Transverse colon (tissue), 4 donors: ENCODE measurements around the gene FAM107B. TPM values are rescaled to one million over a fixed set of nuclear protein-coding genes. Genes with fewer than 3 reads are reported as not detected.

Source experiments
- DNase-seq: peaks from one replicate; pipeline ENCODE4 v3.0.0-alpha.2; 2019
- H3K27ac ChIP-seq, 4 donors: fragments of 200-600 bp; sonication (generic); 2 replicates each; pipeline ENCODE4 v1.5.1; 2016 to 2018; ENCODE audit warnings: inconsistent platforms in 4 of 4
- H3K27me3 ChIP-seq: fragments of 200-600 bp; sonication (generic); 2 replicates; pipeline ENCODE4 v1.5.1; 2017; ENCODE audit warnings: inconsistent platforms
- H3K36me3 ChIP-seq, 4 donors: fragments of 200-600 bp; sonication (generic); 2 replicates each; pipeline ENCODE4 v1.5.1; 2017 to 2019; ENCODE audit warnings: inconsistent platforms in 4 of 4
- H3K4me1 ChIP-seq, 4 donors: fragments of 200-600 bp; sonication (generic); 2 replicates each; pipeline ENCODE4 v1.5.1; 2017 to 2020; ENCODE audit warnings: inconsistent platforms in 4 of 4
- H3K4me3 ChIP-seq, 4 donors: fragments of 200-600 bp; sonication (generic); 1 replicate in 1 of 4; 2 replicates in 3 of 4; pipeline versions ENCODE4 v1.5.1 to v1.6.1; 2017 to 2019; ENCODE audit warnings: inconsistent platforms in 4 of 4
- H3K9me3 ChIP-seq, 2 donors: fragments of 200-600 bp; sonication (generic); 2 replicates each; pipeline ENCODE4 v1.5.1; 2017 to 2019; ENCODE audit warnings: inconsistent platforms in 2 of 2
- EP300 ChIP-seq: sonication (generic); formaldehyde crosslinking; IDR thresholded peaks from one replicate; pipeline ENCODE4 v1.6.1; 2017; ENCODE audit warnings: antibody characterized with exemption, low read depth
- POLR2A ChIP-seq: fragments of 450-650 bp; IDR thresholded peaks from one replicate; pipeline ENCODE4 v1.6.1; 2016; ENCODE audit warnings: antibody characterized with exemption, mild to moderate bottlenecking, moderate library complexity
- POLR2AphosphoS5 ChIP-seq, 3 donors: sonication (generic); formaldehyde crosslinking; IDR thresholded peaks; one replicate each; pipeline ENCODE4 v1.6.1; 2016; ENCODE audit warnings: antibody characterized with exemption in 3 of 3
- WGBS, 2 donors: methylation state at CpG; one replicate each; pipeline ENCODE4 v1.1.5; 2018; ENCODE audit warnings: low coverage in 1 of 2; 5-methylcytosine and 5-hydroxymethylcytosine counted together
- in situ Hi-C, 4 donors: fragments of 200-750 bp; cut with MboI; loops; one replicate each; pipeline versions ENCODE4 v1.15.0 to v1.15.1; 2017; ENCODE audit warnings: low sequenced_read_pairs in 3 of 4, low pct_ligation_motif_present in 1 of 4, low pct_unique_long_range_greater_than_20kb in 1 of 4
- intact Hi-C: fragments of 100-400 bp; cut with DNase I; formaldehyde crosslinking; loops from one replicate; pipeline ENCODE4 v1.15.1; 2023; ENCODE audit warnings: low total_unique reads
- total RNA-seq, 4 donors: library from RNA; depleted of rRNA; stranded (reverse); fragments of >200 nt; gene quantifications; one replicate each; pipeline ENCODE4 v1.1.0, GENCODE V29; 2016
- TF ChIP-seq, protein P1 (sequence below), 5 experiments: fragments of 200-600 bp in 3 of 5; fragments of 450-650 bp in 2 of 5; sonication (generic) in 3 of 5; IDR thresholded peaks; 1 replicate in 2 of 5; 2 replicates in 3 of 5; pipeline ENCODE4 v1.5.1; 2016 to 2017; ENCODE audit warnings: antibody characterized with exemption in 5 of 5, inconsistent platforms in 3 of 5, mild to moderate bottlenecking in 2 of 5, moderate library complexity in 1 of 5

The FAM107B gene
- total RNA-seq, 4 donors from 2014 or later: 23.9 to 71.0 (median 52.8) TPM

DNA sequence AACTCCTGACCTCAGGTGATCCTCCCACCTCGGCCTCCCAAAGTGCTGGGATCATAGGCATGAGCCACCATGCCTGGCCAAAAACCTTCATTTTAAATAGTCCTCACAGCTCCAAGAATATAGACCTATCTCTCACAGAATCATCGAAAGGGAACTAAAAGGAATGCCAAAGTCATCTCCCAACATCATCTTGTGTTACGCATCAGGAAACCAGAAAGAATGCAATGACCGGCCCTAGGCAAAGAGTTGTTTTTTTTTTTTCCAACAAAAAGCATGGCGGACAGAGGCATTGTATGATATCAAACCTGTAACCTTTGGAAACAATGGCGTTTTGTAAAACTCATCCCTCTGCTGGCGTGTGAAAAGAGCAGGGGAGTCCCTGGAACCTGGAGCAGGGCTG is 73.2 kb downstream of the FAM107B start:
- no peaks in the 10 kb centered on the region for H3K36me3 ChIP-seq
- no peak overlapping the region for H3K4me3 ChIP-seq
- in situ Hi-C loops: no loop called here
- no peaks in the 10 kb centered on the region for H3K27me3 ChIP-seq
- no peaks in the 10 kb centered on the region for H3K9me3 ChIP-seq
- no peak for DNase-seq
- H3K4me1 ChIP-seq: no peaks in the 10 kb centered on the region
- TF ChIP-seq, protein P1, sequence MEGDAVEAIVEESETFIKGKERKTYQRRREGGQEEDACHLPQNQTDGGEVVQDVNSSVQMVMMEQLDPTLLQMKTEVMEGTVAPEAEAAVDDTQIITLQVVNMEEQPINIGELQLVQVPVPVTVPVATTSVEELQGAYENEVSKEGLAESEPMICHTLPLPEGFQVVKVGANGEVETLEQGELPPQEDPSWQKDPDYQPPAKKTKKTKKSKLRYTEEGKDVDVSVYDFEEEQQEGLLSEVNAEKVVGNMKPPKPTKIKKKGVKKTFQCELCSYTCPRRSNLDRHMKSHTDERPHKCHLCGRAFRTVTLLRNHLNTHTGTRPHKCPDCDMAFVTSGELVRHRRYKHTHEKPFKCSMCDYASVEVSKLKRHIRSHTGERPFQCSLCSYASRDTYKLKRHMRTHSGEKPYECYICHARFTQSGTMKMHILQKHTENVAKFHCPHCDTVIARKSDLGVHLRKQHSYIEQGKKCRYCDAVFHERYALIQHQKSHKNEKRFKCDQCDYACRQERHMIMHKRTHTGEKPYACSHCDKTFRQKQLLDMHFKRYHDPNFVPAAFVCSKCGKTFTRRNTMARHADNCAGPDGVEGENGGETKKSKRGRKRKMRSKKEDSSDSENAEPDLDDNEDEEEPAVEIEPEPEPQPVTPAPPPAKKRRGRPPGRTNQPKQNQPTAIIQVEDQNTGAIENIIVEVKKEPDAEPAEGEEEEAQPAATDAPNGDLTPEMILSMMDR (IDR thresholded peaks at IDR 0.05): no peak
- TF ChIP-seq EP300: no peak
- TF ChIP-seq POLR2A: no peak
- no peak for TF ChIP-seq POLR2AphosphoS5 (IDR thresholded peaks at IDR 0.05)
- 92 to 94% methylated on average over 7 of the region's 7 CpGs for WGBS, 2 donors
- intact Hi-C loops: no loop called here
- H3K27ac ChIP-seq: no peak overlapping the region

DNA sequence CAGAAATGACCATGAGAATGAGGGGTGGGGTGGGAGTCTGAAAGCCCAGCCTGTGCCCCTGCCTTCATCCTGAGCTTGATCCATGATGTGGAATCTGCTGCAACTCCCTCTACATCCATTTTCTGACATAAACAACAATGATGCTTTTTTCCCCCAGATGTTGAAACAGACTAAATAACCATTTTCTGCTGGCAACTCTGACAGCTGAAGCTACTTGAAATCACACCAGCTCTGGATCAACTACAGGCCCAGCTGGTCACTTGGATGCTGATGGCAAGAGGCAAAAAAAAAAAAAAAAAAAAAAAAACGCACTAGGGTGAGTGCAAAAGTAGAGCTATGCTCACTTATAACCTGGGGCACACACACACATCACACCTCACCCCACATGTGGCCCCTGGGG is 74.2 kb downstream of the FAM107B start:
- in situ Hi-C loops (no loop called here), intact Hi-C loops (no loop called here)
- Histone ChIP-seq H3K27ac (no peak overlapping the region), H3K4me1 (no peaks in the 10 kb centered on the region), H3K4me3 (no peak overlapping the region), H3K36me3 (no peaks in the 10 kb centered on the region), H3K9me3 (no peaks in the 10 kb centered on the region), H3K27me3 (no peaks in the 10 kb centered on the region)
- no peak for DNase-seq
- 0% methylated on average over 1 of the region's 1 CpG; no CpG with 5 or more reads in 1 of the 2 donors for WGBS, 2 donors
- no peak for TF ChIP-seq EP300
- TF ChIP-seq, protein P1 (IDR thresholded peaks at IDR 0.05): no peak
- TF ChIP-seq POLR2A: no peak
- TF ChIP-seq POLR2AphosphoS5 (IDR thresholded peaks at IDR 0.05): no peak

DNA sequence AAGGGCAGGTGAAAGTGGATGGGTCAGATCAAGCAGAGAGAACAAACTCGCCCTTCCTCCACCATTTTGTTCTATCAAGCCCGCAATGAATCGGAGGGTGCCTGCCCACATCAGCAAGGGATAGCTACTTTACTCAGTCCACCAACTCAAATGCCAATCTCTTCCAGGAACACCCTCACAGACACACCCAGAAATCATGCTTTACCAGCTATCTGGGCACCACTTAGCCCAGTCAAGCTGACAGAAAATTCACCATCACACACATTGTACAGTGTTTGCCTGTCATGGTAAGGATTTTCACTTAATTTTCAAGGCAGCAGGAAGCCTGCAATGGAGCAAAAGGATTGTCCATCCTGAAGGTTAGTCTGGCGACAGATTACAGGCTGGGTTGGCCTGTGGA is 75.2 kb downstream of the FAM107B start:
- Histone ChIP-seq H3K4me1 (no peaks in the 10 kb centered on the region), H3K27ac (no peak overlapping the region), H3K9me3 (no peaks in the 10 kb centered on the region), H3K4me3 (no peak overlapping the region), H3K27me3 (no peaks in the 10 kb centered on the region), H3K36me3 (no peaks in the 10 kb centered on the region)
- 98 to 100% methylated on average over 1 to 4 of the region's 4 CpGs for WGBS, 2 donors
- in situ Hi-C loops (no loop called here), intact Hi-C loops (no loop called here)
- TF ChIP-seq POLR2AphosphoS5 (IDR thresholded peaks at IDR 0.05) (no peak), EP300 (no peak), POLR2A (no peak)
- TF ChIP-seq, protein P1 (IDR thresholded peaks at IDR 0.05): no peak
- no peak for DNase-seq

DNA sequence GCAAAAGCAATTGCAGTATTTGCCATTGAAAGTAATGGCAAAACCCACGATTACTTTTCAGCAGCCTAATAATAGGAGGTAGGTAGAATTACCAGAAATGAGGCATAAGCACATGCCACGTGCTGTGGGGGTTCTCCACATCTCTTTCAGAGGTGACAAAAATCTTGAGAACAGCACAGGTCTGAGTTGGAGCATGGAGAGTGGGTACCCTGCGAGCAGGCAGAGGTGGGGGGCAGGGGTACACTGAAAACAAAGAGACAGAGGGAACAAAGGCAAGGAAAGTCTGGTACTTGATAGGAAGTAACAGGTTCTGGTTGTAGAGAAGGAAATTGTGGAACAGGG is 75.9 kb downstream of the FAM107B start:
- Histone ChIP-seq H3K27ac (no peak overlapping the region), H3K4me1 (no peaks in the 10 kb centered on the region), H3K9me3 (no peaks in the 10 kb centered on the region), H3K4me3 (no peak overlapping the region), H3K36me3 (no peaks in the 10 kb centered on the region), H3K27me3 (no peaks in the 10 kb centered on the region)
- TF ChIP-seq, protein P1 (IDR thresholded peaks at IDR 0.05): no peak
- TF ChIP-seq POLR2A (no peak), POLR2AphosphoS5 (IDR thresholded peaks at IDR 0.05) (no peak), EP300 (no peak)
- DNase-seq: no peak
- intact Hi-C loops (no loop called here), in situ Hi-C loops (no loop called here)
- WGBS, 2 donors: 47 to 76% methylated on average over 3 of the region's 3 CpGs
